HG02571 (cell line): Measurements from ENCODE around the gene RARRES1.

Source experiments
- ATAC-seq: cut with Tn5 transposase; IDR thresholded peaks from one replicate; pipeline ENCODE4 v1.9.1; 2021; ENCODE audit warnings: mild to moderate bottlenecking, moderate library complexity; ENCODE audit not compliant: unreplicated experiment

The RARRES1 gene

GRCh38 chr3:158731938-158732855 is at the start of gene RARRES1:
Gene RARRES1 (minus strand): TSS chr3:158732457. CDS start chr3:158732415, 42 bp downstream.
- peak; percentile 62 for ATAC-seq

GRCh38 chr3:158781849-158782248 is 49.6 kb upstream of the RARRES1 start:
- ATAC-seq = no peak

GRCh38 chr3:158781191-158781590 is 48.9 kb upstream of the RARRES1 start:
- no peak for ATAC-seq

- no peak for ATAC-seq
Measured at GRCh38 chr3:158780766-158781165, 48.5 kb upstream of the RARRES1 start.

GRCh38 chr3:158777161-158777873 is 45.1 kb upstream of the RARRES1 start:
- no peak for ATAC-seq

- ATAC-seq = no peak
Measured at GRCh38 chr3:158776531-158776930, 44.3 kb upstream of the RARRES1 start.

- ATAC-seq = no peak
Measured at GRCh38 chr3:158775426-158776410, 43.5 kb upstream of the RARRES1 start.

GRCh38 chr3:158774965-158775364 is 42.7 kb upstream of the RARRES1 start:
- no peak for ATAC-seq

GRCh38 chr3:158773845-158774830 is 41.9 kb upstream of the RARRES1 start:
- no peak for ATAC-seq

GRCh38 chr3:158773166-158773565 is 40.9 kb upstream of the RARRES1 start:
- ATAC-seq = no peak

- no peak for ATAC-seq
Measured at GRCh38 chr3:158771982-158772381, 39.7 kb upstream of the RARRES1 start.

- no peak for ATAC-seq
Measured at GRCh38 chr3:158771577-158771976, 39.3 kb upstream of the RARRES1 start.

- no peak for ATAC-seq
Measured at GRCh38 chr3:158770741-158771350, 38.6 kb upstream of the RARRES1 start.

- ATAC-seq = no peak
Measured at GRCh38 chr3:158769952-158770740, 37.9 kb upstream of the RARRES1 start.

GRCh38 chr3:158769549-158769948 is 37.3 kb upstream of the RARRES1 start:
- ATAC-seq = no peak

GRCh38 chr3:158768881-158769543 is 36.8 kb upstream of the RARRES1 start:
- ATAC-seq = no peak

GRCh38 chr3:158768361-158768787 is 36.1 kb upstream of the RARRES1 start:
- no peak for ATAC-seq

- no peak for ATAC-seq
Measured at GRCh38 chr3:158766364-158766763, 34.1 kb upstream of the RARRES1 start.
